ENCODE results near the gene LAP3.
"Not testable (repeated sequence)": the region's sequence is repeated elsewhere in the genome, so short reads cannot be mapped to it uniquely, and the experiment has no call there.

LAP3 gene

DNA sequence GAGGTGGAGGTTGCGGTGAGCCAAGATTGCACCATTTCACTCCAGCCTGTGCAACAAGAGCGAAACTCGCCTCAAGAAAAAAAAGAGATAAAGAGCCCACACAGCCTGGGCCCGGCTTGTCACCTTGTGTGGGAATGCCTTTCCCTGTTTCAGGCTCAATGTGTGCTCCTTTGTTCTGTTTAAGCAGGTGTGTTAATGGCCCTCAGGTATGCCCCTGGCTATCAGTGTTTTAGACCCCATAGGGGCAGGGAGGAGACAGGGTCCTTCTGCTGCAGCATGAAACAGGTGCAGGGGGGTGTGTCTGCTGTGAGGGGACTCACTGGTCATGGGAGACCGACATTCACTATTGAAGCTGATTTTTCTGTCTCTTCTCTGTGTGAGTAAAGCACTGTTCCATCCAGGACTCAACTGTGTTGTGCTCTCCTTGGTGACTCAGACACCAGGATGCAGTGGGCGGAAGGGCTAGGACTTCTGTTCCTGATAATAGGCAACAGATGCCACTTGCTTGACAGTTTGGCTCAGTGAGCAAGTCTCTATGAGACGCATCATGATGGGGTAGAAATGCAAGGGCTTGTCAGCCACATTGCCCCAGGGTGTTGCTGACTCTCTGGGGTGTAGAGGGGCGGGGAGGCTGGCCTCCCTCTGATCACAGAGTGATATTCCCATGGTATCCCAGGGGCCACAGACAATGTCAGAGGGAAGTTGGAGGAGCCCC lies 15.6 kb upstream of the LAP3 start:
- DNase-seq (ENCODE audit: low read depth in 2 of 3, low spot score in 1 of 3): no peak

DNA sequence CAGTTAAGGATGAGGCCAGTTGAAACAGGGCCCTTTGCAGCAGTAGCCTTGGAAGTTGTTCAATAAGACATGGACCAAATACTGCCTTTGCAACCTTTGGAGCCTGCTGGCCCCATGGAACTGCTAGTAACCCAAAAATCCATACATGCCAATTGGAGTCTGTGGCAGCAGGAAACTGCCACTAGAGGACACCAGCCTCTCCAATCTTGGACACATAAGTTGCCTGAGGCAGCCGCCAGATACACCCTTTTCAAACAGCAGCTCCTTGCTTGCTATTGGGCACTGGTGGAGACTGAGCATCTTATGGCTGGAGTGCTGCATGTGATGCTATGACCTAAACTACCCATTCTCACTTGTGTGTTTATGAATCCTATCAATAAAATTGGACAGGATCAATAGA lies 14.8 kb upstream of the LAP3 start:
- DNase-seq (ENCODE audit: low read depth in 2 of 3, low spot score in 1 of 3): no peak

DNA sequence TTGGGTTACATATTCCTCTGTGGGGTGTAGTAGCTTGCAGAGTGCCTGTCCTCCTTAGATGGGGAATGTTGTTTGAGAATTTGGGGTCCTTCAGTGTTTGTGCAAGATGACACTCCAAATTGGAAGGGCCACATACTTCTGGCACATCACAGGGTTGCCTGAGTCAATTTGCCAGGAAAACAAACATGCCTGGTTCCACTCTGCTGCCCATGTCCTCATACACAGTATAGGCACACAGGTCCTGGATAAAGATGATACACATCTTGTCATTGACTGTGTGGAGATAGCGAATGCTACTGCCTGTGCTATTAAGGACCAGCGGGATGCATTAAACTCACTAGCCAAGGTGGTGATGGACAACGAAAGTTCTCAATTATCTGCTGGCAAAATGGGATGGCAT lies 11.2 kb upstream of the LAP3 start:
- DNase-seq (ENCODE audit: low read depth in 2 of 3, low spot score in 1 of 3): no peak

DNA sequence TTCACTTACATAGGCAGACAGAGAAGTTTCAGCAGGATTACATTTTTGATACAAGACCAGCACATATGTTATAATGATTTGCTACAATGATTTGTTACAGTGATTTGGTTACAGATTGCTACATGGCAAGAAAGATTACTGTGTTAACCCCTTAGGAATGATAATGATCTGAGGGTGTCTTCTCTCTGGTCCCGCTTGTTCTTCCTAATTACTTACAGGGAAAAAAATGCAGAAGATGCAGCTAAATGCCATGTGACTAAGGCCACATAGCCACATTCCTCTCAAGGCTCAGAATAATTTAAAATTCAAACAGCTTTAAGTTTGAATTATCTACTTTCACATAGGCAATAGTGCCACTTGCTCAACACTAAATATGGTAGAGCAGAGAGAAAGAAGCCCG lies 9.7 kb upstream of the LAP3 start:
- no peak for DNase-seq (ENCODE audit: low read depth in 2 of 3, low spot score in 1 of 3)

DNA sequence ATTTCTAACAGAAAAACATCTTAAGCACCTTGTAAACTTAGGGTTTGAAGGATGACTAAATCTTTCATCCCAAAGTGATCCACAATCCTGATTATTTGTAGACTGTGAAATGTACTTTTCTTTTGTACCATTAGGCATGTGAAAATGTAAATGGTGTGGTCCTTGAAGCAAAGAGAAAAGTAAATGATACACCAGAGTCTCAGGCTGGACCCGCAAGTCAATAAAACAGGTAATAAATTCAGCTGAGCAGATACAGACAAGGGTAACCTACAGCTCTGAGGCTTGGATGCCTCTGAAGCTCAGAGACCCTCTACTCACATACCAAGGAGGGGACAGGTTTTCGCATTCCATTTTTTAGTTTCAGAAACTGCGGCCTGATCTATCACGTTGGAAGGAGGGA lies 2.8 kb upstream of the LAP3 start:
- no peak for DNase-seq (ENCODE audit: low read depth in 2 of 3, low spot score in 1 of 3)

DNA sequence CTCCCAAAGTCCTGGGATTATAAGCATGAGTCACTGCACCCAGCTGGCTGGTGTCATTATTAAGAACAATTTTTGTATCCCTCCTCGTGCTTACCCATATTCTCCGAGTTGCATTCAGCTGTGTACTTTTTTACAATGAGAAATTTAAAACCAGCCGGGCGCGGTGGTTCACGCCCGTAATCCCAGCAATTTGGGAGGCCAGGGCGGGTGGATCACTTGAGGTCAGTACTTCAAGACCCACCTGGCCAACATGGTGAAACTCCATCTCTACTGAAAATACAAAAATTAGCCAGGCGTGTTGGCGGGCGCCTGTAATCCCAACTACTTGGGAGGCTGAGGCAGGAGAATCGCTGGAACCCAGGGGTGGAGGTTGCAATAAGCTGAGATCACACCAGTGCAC lies 1.8 kb upstream of the LAP3 start:
- DNase-seq (ENCODE audit: low read depth in 2 of 3, low spot score in 1 of 3): not testable (repeated sequence)

DNA sequence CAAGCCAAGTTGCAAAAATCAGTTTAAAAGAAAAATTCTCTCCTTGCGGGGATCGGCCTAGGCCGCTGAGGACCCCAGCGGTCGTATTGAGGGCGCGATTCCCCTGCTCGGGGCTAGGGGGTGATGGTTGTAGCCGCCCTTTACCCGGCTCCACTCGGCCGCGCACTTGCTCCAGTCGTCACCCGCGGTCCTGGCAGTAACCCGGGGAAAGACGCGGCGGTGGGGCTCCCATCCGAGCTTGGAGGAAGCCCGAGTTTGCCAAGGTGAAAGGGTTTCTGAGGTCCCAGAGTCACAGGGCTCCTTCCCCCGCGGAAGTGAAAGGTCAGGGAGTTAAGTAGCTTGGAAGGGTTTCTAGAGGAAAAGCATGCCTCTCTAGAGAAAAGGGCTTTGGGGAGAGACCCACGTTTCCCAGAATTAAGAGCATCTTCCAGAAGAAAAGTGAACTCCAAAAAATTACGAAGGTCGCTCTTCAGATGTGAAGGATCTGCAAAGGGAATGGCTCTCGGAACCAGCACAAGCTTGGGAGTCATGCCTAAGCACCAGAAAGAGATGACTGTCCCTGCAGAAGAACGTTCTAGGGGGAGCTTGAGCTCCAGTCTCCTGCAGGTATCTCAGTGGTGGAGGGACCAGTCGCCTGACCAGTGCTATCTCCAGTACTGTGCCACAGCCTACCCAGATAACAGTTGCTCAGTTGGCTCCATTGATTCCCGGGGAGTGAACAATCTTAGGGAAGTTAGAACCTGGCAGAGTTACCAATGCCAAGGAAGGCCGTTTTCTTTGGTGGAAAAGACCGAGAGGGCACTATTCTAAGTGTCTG lies 875 bp downstream of the LAP3 start:
- peak; percentile 10 to 26 (median 15) for DNase-seq (ENCODE audit: low read depth in 2 of 3, low spot score in 1 of 3)

DNA sequence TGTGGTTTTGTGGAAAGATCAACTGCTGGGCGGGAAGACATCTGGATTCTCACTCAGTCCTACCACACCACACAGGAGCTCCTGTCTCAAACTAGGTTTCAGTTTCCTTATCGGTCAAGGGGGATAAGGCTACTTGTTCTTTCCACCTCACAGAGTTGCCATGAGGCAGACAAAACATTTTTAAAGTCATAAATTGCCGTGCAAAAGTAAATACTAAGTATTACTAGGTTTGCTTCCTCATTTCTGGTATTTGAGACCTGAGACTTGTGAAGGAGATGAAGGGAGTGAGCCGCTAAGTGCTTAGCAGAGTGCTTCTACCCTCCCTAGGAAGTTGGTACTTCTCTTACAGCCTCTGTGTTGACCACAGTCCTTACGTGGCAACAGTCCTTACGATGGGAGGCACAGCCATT lies 1.5 kb downstream of the LAP3 start:
- no peak for DNase-seq (ENCODE audit: low read depth in 2 of 3, low spot score in 1 of 3)

DNA sequence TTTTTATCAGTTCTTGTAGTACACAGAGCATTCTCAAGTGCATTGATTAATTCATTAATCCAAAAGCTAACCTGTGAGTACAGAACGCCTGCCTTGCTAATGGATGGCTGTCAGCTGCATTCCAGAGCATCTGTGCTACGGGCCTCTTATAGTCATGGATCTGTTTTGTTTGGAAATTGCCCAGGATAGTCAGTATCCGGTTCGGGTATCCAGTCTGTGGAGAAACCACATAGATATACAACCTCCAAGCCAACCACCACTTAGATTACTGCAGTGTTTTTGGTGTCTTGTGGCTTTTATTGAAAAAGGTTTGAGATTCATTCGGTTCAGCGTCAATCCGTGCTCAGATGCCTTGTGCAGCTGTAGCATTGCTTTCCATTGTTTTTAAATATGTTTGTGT lies 4.0 kb downstream of the LAP3 start:
- DNase-seq (ENCODE audit: low read depth in 2 of 3, low spot score in 1 of 3): no peak

DNA sequence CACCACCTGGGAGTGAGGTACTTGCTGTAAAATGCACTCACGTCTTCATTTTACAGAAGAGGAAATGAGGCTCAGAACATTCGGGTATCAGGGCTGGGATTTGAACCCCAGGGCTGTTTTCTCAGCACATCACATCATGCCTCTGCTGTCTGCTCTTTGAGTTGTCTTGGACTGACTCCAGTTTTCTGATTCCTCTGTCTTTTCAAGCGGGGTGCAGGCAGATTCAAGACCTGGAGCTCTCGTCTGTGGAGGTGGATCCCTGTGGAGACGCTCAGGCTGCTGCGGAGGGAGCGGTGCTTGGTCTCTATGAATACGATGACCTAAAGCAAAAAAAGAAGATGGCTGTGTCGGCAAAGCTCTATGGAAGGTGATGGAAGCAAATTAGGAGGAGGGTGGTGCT lies 6.3 kb downstream of the LAP3 start:
- DNase-seq (ENCODE audit: low read depth in 2 of 3, low spot score in 1 of 3): no peak

DNA sequence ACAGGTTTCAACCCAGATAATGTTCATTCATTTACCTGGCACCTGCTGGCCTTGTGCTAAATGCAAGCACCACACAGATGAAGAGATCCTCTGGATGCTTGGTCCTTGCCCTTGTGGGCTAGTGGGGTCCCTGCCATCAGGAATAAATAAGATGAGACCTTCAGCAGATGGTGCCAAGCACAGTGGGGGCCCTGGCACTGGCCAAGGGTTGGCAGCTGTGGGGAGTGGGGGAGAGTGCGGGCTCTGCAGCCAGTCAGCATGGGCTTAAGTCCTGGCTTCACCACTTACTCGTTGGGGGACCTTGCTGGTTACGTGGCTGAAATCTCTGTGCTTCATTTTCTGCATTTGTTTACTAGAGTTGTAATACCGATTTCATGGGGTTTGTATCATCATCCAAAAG lies 6.9 kb downstream of the LAP3 start:
- no peak for DNase-seq (ENCODE audit: low read depth in 2 of 3, low spot score in 1 of 3)

DNA sequence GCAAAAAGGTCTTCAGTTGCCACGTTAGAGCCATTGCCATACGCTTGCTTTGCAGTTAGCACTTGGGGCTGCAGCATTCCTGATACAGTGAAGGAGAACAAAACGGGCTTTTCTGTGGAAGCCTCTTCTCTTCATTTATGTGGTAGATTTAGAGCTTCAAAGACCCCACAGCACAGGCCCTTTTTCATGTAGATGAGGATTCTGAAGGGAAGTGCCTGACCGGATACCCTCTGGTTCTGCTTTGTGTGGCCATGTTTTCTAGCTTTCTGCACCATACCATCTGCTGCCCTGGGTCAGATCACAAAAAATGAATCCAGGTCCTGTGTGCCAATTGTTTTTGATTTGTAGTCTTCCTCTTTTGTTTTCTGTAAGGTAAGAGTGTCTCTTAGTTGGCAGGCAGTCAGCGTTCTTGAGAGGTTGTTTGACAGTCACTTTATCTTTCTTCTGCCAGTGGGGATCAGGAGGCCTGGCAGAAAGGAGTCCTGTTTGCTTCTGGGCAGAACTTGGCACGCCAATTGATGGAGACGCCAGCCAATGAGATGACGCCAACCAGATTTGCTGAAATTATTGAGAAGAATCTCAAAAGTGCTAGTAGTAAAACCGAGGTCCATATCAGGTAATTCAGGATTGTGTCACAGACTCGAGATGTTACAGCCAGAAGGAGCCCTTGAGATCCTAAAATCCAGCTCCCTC lies 7.7 kb downstream of the LAP3 start:
- no peak for DNase-seq (ENCODE audit: low read depth in 2 of 3, low spot score in 1 of 3)

DNA sequence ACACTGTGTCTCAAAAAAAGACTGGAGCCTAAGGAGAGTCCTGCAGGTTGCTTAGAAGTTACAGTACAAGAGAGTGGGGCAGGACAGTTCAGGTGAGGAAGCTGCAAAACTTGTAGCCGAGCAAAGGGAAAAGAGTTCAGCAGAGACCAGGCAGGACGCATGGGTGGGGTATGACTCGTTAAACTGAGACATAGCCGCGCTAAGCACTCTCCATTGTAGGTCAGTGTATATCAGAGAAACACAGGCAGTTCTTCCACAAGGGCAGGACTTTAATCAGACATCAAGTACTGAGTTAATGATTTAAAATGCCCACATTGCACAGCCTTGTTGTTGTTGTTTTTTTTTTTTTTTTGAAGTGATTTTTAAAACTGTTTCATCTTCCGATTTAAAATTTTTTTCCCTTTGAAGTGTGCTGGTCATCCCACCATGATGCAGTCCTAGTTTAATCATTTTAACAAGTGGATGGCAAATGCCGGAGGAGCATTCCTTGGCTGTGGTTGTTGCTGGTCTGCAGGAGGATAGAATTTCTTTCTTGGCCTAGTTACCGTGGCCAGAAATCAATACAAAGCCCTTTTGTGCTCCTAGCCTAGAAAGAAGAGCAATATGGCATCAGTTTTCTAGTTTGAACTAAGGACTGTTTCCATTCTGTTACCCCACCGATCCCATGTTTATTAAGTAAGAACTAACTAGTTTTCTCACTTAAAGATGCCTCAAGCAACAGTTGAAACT lies 10.3 kb downstream of the LAP3 start:
- DNase-seq (ENCODE audit: low read depth in 2 of 3, low spot score in 1 of 3): no peak

DNA sequence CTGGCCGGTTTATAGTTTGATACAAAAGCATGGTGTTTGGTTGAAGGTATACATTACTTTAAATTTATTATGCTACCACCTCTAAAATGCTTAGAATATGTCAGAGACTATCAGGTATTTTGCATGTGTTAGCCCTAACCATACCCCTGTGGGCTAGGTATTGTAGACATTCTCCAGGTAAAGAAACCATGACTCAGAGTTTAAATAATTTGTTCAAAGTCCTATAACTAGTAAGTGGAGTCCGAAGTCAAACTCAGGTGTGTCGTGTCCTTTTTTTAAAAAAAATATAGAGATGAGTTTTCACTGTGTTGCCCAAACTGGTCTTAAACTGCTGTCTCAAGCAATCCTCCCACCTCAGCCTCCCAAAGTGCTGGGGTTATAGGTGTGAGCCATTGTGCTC lies 12.4 kb downstream of the LAP3 start:
- DNase-seq (ENCODE audit: low read depth in 2 of 3, low spot score in 1 of 3): no peak

DNA sequence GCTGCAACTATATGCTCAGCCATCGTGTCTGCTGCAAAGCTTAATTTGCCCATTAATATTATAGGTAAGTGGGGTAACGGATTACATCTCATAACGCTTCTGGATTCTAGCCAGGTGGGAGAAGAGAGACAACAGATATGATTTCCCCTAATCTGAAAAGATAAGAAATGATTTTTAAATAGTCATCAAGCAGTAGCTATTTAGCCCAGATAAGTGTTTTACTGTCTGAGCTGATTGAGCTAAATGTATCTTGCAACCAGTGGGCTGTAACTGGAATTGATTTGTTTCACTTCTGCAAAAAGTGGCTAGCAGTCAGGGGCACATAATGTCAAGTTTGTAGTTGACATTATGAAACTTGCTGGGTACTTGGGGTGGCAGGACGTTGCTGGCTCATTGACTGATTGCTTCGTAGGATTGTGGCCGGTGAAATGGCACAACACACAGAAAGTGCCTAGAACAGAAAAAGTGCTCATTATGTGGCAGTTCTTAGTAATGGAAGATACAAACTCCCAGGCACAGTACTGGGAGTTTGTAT lies 18.5 kb downstream of the LAP3 start:
- no peak for DNase-seq (ENCODE audit: low read depth in 2 of 3, low spot score in 1 of 3)

DNA sequence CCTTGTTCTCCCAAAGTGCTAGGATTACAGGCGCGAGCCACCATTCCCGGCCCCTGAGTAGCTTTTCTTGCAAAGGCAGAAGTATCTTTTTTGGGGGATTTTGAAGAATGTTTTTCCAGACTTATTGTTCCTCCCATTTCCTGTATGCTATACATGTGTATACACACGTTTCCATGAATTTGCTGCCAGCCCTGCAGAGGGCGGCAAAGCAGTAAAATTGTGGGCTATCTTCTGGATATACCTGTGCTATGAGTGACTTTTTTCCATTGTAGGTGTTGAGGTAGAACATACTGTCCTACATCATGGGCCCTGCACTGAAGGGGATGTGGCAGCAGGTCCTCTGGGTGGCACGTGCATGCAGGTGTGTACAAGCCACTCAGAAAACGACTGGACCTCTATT lies 20.5 kb downstream of the LAP3 start:
- no peak for DNase-seq (ENCODE audit: low read depth in 2 of 3, low spot score in 1 of 3)

DNA sequence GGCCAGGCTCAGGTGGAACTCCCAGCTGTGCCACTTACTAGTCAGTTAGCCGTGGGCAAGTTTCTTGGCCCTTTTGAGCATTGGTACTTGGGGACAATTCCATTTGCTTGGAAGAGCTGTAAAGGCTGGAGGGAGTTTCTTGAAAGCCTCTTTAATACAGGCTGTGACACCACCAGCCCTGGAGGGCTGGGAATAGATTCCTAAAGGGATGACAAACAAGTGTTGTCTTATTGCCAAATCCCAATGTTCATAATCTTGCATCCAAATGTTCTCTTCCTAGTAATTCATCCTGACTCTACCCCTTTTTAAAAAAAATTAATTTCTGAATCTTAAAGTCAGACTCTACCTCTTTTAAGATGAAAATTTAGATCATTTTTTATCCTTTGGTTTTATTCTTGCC lies 22.8 kb downstream of the LAP3 start:
- no peak for DNase-seq (ENCODE audit: low read depth in 2 of 3, low spot score in 1 of 3)

DNA sequence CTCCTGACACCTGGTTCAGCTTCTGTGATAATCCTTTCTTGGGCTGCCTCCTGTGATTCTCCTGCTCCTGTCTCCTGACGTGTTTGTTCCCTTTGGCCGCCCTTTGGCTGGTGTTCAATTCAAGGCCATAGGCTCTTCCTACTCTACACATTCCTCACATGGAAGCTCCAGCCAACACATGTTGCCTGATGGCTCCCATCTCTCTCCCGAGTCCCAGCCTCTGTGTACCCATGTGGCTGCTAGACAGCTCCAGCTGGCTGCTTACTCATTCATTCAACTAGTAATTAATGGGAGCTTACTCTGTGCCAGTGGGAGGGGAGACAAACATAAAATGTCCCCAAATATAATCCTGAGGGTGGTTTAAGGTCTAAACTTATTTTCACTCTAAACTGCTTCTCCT lies 28.2 kb downstream of the LAP3 start:
- DNase-seq (ENCODE audit: low read depth in 2 of 3, low spot score in 1 of 3): no peak

DNA sequence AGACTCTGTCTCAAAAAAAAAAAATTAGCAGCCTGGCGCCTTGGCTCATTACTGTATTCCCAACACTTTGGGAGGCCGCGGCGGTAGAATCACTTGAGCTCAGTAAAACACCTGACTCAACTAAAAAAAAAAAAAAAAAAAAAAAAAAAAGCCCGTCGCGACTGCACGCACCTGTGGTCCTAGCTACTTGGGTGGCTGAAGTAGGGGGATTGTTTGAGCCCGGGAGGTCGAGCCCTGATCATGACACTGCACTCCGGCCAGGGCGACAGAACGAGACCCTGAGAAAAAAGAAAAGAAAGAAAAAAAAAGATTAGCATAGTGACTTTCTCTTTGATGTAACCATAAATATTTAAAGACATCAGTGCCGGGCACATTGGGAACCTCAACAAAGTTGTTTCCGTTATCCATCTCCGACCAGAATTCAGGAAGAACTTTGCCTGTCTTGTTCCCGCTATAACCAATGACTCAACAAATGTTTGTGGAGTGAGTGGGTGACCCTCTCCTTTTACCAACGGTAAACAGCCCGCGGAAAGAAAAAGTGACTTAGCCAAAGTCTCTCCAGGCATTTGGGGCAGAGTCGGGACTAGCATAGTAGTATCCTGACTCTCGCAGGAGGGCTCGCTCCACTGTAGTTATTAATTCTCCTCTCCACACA lies 36.9 kb downstream of the LAP3 start:
- DNase-seq (ENCODE audit: low read depth in 2 of 3, low spot score in 1 of 3): peak in 1 of 3 donors; percentile 4

DNA sequence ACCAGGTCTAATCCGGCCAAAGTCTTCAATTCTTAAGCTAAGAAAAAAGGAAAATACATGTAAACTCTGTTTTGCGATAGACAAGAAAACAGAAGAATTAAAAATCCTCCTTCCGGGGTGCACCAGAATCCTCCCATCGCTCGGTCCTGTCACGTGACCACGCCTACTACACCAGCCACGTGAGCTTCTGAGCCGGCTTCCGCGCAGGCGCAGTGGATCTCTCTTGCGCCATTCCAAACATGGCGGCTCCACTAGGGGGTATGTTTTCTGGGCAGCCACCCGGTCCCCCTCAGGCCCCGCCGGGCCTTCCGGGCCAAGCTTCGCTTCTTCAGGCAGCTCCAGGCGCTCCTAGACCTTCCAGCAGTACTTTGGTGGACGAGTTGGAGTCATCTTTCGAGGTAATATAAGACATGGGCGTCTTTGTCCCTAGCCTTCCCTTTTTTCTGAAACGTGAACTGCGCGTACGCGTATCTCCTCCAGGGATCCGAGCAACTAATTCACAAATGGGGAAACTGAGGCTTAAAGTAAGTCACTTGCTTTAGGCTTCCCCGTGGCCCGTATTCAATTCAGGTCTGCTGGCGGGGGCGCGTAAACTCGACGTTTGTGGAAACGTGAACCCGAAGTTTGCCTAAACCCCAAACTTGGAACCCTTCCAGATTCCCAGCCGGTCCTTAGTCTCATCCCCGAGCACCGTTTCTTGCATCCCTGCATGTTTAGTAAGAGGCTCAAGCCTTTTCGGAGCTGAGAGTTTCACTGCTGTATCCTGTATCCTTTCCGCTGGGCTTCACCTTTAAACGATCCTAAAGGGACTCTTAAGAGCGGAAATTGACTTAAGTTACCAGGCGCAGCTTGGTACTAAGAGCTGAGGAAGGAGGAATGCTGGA lies 37.7 kb downstream of the LAP3 start, which contains the start of gene MED28:
MED28 (plus strand) TSS at position 226 of the 884 bp plus-strand sequence; CDS start at position 240, 14 bp downstream.
- DNase-seq (ENCODE audit: low read depth in 2 of 3, low spot score in 1 of 3): peak; percentile 92 to 93 (median 92)

Data from stimulated activated CD4-positive, alpha-beta T cell treated with anti-CD3 and anti-CD28 coated beads, Interleukin-12 subunit alpha, Interleukin-12 subunit beta, amount 100 ng/mL, for 48 hours (primary cell).